Measurements from ENCODE around the gene TIGD3.

The TIGD3 gene

DNA sequence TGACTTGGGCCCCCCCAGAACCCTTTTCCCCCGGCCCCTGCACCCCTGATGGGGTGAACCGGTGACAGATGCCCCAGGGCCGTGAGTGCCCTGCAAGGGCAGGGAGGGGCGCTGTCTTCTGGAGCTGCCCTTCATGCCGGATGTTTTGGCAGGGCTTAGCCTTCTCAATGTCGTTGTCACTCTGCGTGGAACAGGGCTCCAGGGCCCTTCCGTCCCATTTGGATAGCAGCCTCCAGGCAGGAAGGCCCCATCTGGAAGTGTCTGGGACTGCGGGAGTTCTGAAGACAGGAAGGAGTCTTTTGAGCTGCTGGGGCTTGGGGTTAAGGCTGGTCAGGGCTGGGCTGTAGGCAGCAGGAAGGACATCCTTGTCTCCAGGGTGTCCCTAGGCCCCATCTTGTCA is 36.4 kb downstream of the TIGD3 start:
- no peak overlapping the region for H3K27ac ChIP-seq
- TF ChIP-seq ZFX (IDR thresholded peaks at IDR 0.05; ENCODE audit: borderline replicate concordance) = no peak
- TF ChIP-seq, protein P1, sequence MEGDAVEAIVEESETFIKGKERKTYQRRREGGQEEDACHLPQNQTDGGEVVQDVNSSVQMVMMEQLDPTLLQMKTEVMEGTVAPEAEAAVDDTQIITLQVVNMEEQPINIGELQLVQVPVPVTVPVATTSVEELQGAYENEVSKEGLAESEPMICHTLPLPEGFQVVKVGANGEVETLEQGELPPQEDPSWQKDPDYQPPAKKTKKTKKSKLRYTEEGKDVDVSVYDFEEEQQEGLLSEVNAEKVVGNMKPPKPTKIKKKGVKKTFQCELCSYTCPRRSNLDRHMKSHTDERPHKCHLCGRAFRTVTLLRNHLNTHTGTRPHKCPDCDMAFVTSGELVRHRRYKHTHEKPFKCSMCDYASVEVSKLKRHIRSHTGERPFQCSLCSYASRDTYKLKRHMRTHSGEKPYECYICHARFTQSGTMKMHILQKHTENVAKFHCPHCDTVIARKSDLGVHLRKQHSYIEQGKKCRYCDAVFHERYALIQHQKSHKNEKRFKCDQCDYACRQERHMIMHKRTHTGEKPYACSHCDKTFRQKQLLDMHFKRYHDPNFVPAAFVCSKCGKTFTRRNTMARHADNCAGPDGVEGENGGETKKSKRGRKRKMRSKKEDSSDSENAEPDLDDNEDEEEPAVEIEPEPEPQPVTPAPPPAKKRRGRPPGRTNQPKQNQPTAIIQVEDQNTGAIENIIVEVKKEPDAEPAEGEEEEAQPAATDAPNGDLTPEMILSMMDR (IDR thresholded peaks at IDR 0.05) = no peak

DNA sequence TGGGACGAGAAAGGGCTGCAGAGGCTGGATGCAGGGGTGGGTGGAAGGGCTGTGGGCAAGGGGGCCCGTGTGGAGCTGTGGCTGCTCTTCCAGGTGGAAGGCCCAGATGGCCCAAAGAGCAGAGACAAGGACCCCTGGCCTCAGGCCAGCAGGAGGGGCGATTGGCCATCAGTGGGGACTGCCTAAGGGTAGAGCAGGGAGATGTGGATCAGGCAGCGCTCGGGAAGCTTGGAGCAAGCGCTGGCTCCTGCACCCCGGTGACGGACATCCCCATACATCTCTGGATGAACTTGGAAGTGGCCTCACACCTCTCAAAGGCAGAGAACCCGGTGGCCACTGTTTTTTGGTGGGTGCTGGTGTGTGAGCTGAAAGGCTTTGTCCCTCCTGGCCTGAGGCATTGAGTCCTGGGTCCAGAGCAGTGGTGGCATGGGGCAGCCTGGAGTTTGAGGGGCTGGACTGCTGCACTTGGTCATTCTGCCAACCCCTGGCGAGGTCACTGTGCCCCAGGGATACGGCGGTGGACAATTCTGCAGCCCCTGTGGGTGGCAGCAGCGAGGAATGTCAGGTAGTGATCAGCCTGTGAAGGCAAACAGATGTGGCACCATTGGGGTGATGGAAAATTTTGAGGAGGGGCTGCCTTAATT is 37.8 kb downstream of the TIGD3 start:
- H3K27ac ChIP-seq = no peak overlapping the region

DNA sequence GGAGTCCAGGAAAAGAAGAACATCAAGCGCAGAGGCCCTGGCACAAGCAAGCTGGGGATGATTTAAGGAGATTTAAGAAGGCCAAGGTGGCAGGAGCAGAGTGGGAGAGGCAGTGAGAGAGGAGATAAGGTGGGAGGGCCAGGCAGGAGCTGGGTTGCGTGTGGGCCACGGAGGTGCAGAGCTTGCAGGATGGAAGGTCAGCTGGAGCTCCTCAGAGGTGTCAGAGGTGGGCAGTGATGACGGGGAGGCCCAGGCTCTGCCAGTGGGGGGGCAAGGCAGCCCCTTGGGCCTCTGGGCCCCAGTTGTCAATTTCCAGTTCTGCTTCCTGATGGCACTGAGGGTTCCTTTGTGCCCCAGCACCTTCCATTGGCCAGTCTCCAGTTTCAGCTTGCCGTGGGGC is 38.3 kb downstream of the TIGD3 start:
- TF ChIP-seq, protein P1 (IDR thresholded peaks at IDR 0.05) = no peak
- no peak for TF ChIP-seq ZFX (IDR thresholded peaks at IDR 0.05; ENCODE audit: borderline replicate concordance)
- H3K27ac ChIP-seq = no peak overlapping the region

More for the DNA sequence above, 37.8 kb downstream of the TIGD3 start:
- no peak for TF ChIP-seq ZFX (IDR thresholded peaks at IDR 0.05; ENCODE audit: borderline replicate concordance)
- TF ChIP-seq, protein P1 (IDR thresholded peaks at IDR 0.05) = no peak

DNA sequence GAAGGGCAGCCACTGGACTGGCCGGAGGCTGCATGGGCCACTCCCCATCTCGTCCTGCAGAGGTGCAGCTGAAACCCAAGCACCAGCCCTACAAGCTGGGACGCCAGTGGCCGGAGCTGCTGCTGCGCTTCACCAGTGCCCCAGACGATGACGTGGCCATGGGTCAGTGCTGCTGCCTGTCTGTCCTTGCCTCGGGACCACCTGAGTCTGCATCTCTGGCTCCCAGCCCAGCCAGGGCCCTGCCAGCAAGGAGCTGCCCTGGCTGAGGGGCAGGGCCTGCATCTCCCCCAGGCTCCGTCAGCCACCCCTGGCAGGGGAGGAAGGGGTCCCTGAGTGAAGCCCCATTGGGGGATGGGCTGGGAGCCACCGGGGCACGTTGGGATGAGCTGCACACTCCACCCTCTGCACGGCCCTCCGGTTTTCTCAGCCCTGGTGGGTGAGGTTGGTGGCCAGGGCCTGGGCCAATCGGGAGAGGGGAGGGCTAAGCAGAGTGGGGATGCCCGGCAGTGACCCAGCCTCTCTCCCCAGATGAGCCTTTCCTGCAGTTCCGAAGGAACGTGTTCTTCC is 39.0 kb downstream of the TIGD3 start:
- no peak overlapping the region for H3K27ac ChIP-seq
- TF ChIP-seq, protein P1 (IDR thresholded peaks at IDR 0.05) = no peak
- no peak for TF ChIP-seq ZFX (IDR thresholded peaks at IDR 0.05; ENCODE audit: borderline replicate concordance)

DNA sequence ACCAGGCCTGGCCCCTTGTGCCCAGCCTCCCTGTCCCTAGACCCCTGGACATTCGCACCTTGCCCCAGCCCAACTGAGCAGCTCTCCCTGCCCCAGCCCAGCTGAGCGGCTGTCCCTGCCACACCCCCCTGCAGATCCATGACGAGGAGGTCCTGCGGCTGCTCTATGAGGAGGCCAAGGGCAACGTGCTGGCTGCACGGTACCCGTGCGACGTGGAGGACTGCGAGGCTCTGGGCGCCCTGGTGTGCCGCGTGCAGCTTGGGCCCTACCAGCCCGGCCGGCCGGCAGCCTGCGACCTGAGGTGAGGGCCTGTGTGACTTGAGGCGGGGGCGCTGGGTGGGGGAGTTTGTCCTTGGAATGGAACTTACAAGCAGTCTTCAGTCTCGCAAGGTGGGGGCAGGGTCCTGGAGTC is 39.6 kb downstream of the TIGD3 start:
- TF ChIP-seq, protein P1 (IDR thresholded peaks at IDR 0.05) = no peak
- TF ChIP-seq ZFX (IDR thresholded peaks at IDR 0.05; ENCODE audit: borderline replicate concordance) = no peak
- no peak overlapping the region for H3K27ac ChIP-seq

DNA sequence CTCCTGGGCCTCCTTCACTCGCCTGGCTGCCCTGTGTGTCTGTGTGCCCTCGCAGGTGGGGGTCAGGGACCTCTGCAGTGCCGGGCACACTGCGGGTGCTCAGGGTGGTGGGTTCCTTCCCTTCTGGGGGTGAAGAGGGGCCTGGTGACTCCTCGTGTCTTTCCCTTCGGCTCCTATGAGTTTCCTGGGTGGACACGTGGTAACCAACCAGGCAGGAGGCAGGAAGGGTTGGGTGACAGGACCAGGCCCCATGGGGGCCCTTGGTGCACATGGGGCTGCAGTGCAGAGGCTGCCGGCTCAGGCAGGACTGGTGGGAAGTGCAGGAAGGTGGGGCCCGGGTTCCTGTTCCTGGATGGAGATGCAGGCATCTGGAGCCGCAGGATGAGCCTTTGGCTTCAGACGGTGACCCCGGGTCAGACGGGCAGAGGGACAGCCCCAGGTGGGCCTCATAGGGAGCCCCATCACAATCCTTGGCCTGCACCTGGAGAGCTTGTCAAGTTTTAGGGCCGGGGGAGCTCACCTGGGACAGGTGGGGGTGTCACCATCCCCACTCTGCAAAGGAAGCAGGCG is 41.5 kb downstream of the TIGD3 start:
- TF ChIP-seq, protein P1 (IDR thresholded peaks at IDR 0.05) = no peak
- no peak for TF ChIP-seq ZFX (IDR thresholded peaks at IDR 0.05; ENCODE audit: borderline replicate concordance)
- no peak overlapping the region for H3K27ac ChIP-seq

All from 22Rv1 (cell line).